ENCODE results near the gene METTL21C.

The METTL21C gene

GRCh38 chr13:102645701-102646100 is 49.1 kb downstream of the METTL21C start:
- Histone ChIP-seq H3K4me3 (ENCODE audit: low read depth, low read length) (no peak overlapping the region), H3K27ac (no peak overlapping the region), H3K27me3 (replicated peaks) (no peaks in the 10 kb centered on the region), H3K36me3 (replicated peaks) (peaks cover 15% of the 10 kb centered on the region)
- TF ChIP-seq CTCF (IDR thresholded peaks at IDR 0.05; ENCODE audit: low read depth, low read length, missing control alignments), result no peak
- DNase-seq, result no peak
- in situ Hi-C loops (cut with HindIII; ENCODE audit: low pct_ligation_motif_present, low sequenced_read_pairs), result no loop called here

DNA sequence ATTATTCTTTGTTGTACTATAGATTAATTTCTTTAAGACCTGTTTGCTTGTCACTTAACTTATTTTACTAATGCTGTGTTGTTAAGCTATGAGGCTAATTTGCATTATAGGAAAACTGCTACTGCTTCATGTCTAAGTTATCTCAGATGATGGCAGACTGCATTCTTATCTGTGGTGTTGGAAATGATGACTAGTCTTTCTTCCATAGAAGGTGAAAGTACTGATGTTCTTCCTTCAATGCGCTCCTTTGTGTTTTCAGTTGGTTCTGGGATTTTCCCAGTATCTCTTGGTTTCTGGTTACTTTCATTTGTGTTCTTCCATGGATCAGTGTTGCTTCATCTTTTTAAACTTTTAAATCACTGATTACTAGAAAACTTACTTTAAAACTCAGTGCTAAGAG is 51.2 kb downstream of the METTL21C start:
- Histone ChIP-seq H3K36me3 (replicated peaks) (peaks cover 25% of the 10 kb centered on the region), H3K27me3 (replicated peaks) (no peaks in the 10 kb centered on the region), H3K4me3 (ENCODE audit: low read depth, low read length) (no peak overlapping the region), H3K27ac (no peak overlapping the region)
- in situ Hi-C loops (cut with HindIII; ENCODE audit: low pct_ligation_motif_present, low sequenced_read_pairs), result no loop called here
- DNase-seq, result peak; percentile 9
- no peak for TF ChIP-seq CTCF (IDR thresholded peaks at IDR 0.05; ENCODE audit: low read depth, low read length, missing control alignments)

GRCh38 chr13:102642475-102642874 is 52.4 kb downstream of the METTL21C start:
- in situ Hi-C loops (cut with HindIII; ENCODE audit: low pct_ligation_motif_present, low sequenced_read_pairs), result no loop called here
- DNase-seq, result no peak
- no peak overlapping the region for H3K27ac ChIP-seq
- no peak for TF ChIP-seq CTCF (IDR thresholded peaks at IDR 0.05; ENCODE audit: low read depth, low read length, missing control alignments)
- no peaks in the 10 kb centered on the region for H3K27me3 ChIP-seq (replicated peaks)
- H3K4me3 ChIP-seq (ENCODE audit: low read depth, low read length), result no peak overlapping the region
- H3K36me3 ChIP-seq (replicated peaks), result peaks cover 35% of the 10 kb centered on the region

DNA sequence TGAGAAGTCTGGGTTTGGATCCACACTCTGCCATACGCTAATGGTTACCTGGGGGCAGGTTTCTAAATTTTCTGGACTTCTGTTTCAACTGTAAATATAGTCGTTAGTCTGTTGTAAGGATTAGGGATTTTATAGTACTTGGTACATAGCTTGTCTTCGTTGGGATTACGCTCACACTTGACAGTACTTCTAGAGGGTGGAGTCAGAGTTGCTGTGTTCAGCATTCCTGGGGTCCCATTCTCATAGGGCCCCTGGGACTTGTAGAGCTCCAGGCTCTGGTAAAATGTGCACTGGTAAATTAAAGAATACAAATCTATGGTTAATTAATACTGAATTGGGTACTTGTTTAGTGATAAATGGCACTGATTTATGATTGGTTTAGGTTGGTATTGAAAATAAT is 52.8 kb downstream of the METTL21C start:
- H3K27me3 ChIP-seq (replicated peaks), result no peaks in the 10 kb centered on the region
- H3K4me3 ChIP-seq (ENCODE audit: low read depth, low read length), result no peak overlapping the region
- TF ChIP-seq CTCF (IDR thresholded peaks at IDR 0.05; ENCODE audit: low read depth, low read length, missing control alignments), result no peak
- no peak overlapping the region for H3K27ac ChIP-seq
- peaks cover 40% of the 10 kb centered on the region for H3K36me3 ChIP-seq (replicated peaks)
- in situ Hi-C loops (cut with HindIII; ENCODE audit: low pct_ligation_motif_present, low sequenced_read_pairs), result no loop called here
- no peak for DNase-seq

DNA sequence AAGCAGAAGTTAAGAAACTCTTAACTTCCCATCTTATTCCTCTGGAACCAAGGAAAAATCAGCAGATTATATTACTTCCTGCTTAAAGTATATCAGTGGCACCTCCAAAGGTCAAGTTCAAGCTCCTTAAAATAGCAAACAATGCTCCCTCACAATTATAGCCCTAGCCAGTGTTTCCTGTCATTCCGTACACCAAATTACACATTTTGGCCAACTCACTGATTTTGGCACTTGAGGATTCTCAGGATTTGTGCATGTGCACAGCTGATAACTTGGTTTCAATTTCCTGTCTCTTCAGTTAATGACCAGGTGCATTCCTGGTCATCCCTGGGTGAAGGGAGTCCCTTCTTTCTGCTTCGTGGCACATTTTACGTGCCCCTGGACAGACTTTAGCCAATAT is 56.1 kb downstream of the METTL21C start:
- Histone ChIP-seq H3K27me3 (replicated peaks) (no peaks in the 10 kb centered on the region), H3K27ac (no peak overlapping the region)

More for the DNA sequence above, 56.1 kb downstream of the METTL21C start:
- no peak for DNase-seq
- Histone ChIP-seq H3K36me3 (replicated peaks) (peaks cover 62% of the 10 kb centered on the region), H3K4me3 (ENCODE audit: low read depth, low read length) (no peak overlapping the region)
- no peak for TF ChIP-seq CTCF (IDR thresholded peaks at IDR 0.05; ENCODE audit: low read depth, low read length, missing control alignments)
- in situ Hi-C loops (cut with HindIII; ENCODE audit: low pct_ligation_motif_present, low sequenced_read_pairs), result no loop called here

Data from brain microvascular endothelial cell (primary cell).